K562 (cell line): ENCODE results near the gene GALNT16. TPM values are rescaled to one million over a fixed set of nuclear protein-coding genes. Genes with fewer than 3 reads are reported as not detected.

Experiments
- ATAC-seq: fragments of 200-7000 bp; cut with Tn5 transposase; 3 replicates; pipeline ENCODE4 v1.9.1; 2020; ENCODE audit warnings: moderate library complexity
- BruUV-seq: library from RNA; stranded (reverse); fragments of 400-500 nt; replicated peaks from 2 replicates; lab custom pipeline; 2021; lab: Mats Ljungman, UMichigan
- CTCF ChIA-PET: fragments of 300-600 bp; formaldehyde crosslinking; extraction: SDS; loops from one replicate; lab custom pipeline; 2021; ENCODE audit warnings: low intra/inter-chr PET ratio; lab: Yijun Ruan, JAX
- POLR2A ChIA-PET: fragments of 300-600, 350-650 bp; sonication (Branson Sonifier 250); formaldehyde crosslinking; extraction: SDS; loops from one replicate; lab custom pipeline; 2021; ENCODE audit warnings: antibody characterized with exemption, inconsistent platforms; lab: Yijun Ruan, JAX
- DNase-seq, 4 experiments: peaks; one replicate each; pipeline versions ENCODE4 v3.0.0 to v3.0.0-alpha.2; 2011 to 2018; ENCODE audit warnings: low spot score in 3 of 4, mixed read lengths in 3 of 4; ENCODE audit errors: extremely low read depth in 1 of 4
- FAIRE-seq: peaks from 2 replicates; lab custom pipeline; 2011; peaks lifted over from hg19 to GRCh38; lab: Jason Lieb, UNC
- H2AFZ ChIP-seq: 2 replicates; pipeline ENCODE4 v1.6.0; 2011; ENCODE audit warnings: low read depth, low read length, control low read depth, inconsistent platforms
- H3K27ac ChIP-seq: fragments of 200-600 bp; 3 replicates; pipeline ENCODE4 v1.8.0; 2011; ENCODE audit warnings: low read depth, mild to moderate bottlenecking, control low read depth, inconsistent platforms, low read length, moderate library complexity, mixed read lengths; ENCODE audit errors: extremely low read depth
- H3K27me3 ChIP-seq, 2 experiments: fragments of 300-600 bp in 1 of 2; 2 replicates in 1 of 2; 3 replicates in 1 of 2; pipeline versions ENCODE4 v1.6.0 to v1.8.0; 2011; ENCODE audit warnings: inconsistent platforms in 2 of 2, low read length in 2 of 2, mild to moderate bottlenecking in 1 of 2, mixed read lengths in 1 of 2, moderate library complexity in 1 of 2; ENCODE audit not compliant: control insufficient read depth in 2 of 2, insufficient read depth in 2 of 2
- H3K36me3 ChIP-seq: fragments of 300-600 bp; 3 replicates; pipeline ENCODE4 v1.8.0; 2011; ENCODE audit warnings: mild to moderate bottlenecking, low read length, inconsistent platforms; ENCODE audit not compliant: control insufficient read depth, insufficient read depth
- H3K4me1 ChIP-seq, 2 experiments: fragments of 200-600 bp in 1 of 2; replicated peaks in 1 of 2; 2 replicates in 1 of 2; 3 replicates in 1 of 2; pipeline versions ENCODE4 v1.5.1 to v1.8.0; 2011; ENCODE audit warnings: inconsistent platforms in 2 of 2, low read length in 2 of 2, mild to moderate bottlenecking in 1 of 2, mixed read lengths in 1 of 2, moderate library complexity in 1 of 2; ENCODE audit not compliant: control insufficient read depth in 2 of 2, insufficient read depth in 2 of 2
- H3K4me2 ChIP-seq: 2 replicates; pipeline ENCODE4 v1.6.1; 2011; ENCODE audit warnings: low read length, control low read depth, inconsistent platforms, mixed read lengths; ENCODE audit not compliant: insufficient read depth
- H3K4me3 ChIP-seq: fragments of 200-600 bp; sonication (generic), shearing (Covaris generic); 2 replicates; pipeline ENCODE4 v1.5.1; 2016; ENCODE audit warnings: control low read depth, inconsistent platforms
- H3K79me2 ChIP-seq: fragments of 200-600 bp; 3 replicates; pipeline ENCODE4 v1.8.0; 2011; ENCODE audit warnings: low read length, inconsistent platforms; ENCODE audit not compliant: control insufficient read depth, insufficient read depth
- H3K9ac ChIP-seq, 2 experiments: 2 replicates each; pipeline versions ENCODE4 v1.6.0 to v1.6.1; 2011; ENCODE audit warnings: low read depth in 2 of 2, low read length in 2 of 2, control low read depth in 1 of 2, inconsistent platforms in 1 of 2, mild to moderate bottlenecking in 1 of 2, mixed read lengths in 1 of 2; ENCODE audit not compliant: insufficient read depth in 1 of 2
- H3K9me1 ChIP-seq: one replicate; pipeline ENCODE4 v1.6.0; 2011; ENCODE audit warnings: inconsistent platforms, mild to moderate bottlenecking, low read length, moderate library complexity; ENCODE audit not compliant: control insufficient read depth, insufficient read depth
- H3K9me3 ChIP-seq: replicated peaks from 2 replicates; pipeline ENCODE4 v1.5.1; 2011; ENCODE audit warnings: low read depth, low read length, inconsistent platforms; ENCODE audit not compliant: control insufficient read depth, insufficient read depth
- H4K20me1 ChIP-seq: replicated peaks from 2 replicates; pipeline ENCODE4 v1.6.1; 2011; ENCODE audit warnings: low read length, inconsistent platforms, mixed read lengths; ENCODE audit not compliant: control insufficient read depth, insufficient read depth
- ARID1B ChIP-seq: fragments of 450-650 bp; IDR thresholded peaks from 2 replicates; pipeline ENCODE4 v1.6.1; 2016; ENCODE audit warnings: antibody characterized with exemption, mild to moderate bottlenecking, inconsistent platforms
- BCLAF1 ChIP-seq, 2 experiments: fragments of 450-650 bp in 1 of 2; IDR thresholded peaks; 2 replicates each; pipeline ENCODE4 v1.6.1; 2011 to 2017; ENCODE audit warnings: low read depth in 2 of 2, antibody characterized with exemption in 1 of 2, borderline replicate concordance in 1 of 2, low read length in 1 of 2, mild to moderate bottlenecking in 1 of 2, mixed read lengths in 1 of 2; ENCODE audit not compliant: control insufficient read depth in 1 of 2
- SNRNP70 ChIP-seq: fragments of 200-400 bp; formaldehyde crosslinking; optimal IDR thresholded peaks from 2 replicates; pipeline ENCODE3; 2017; ENCODE audit warnings: low read depth, low read length
- THRB ChIP-seq: fragments of 450-650 bp; formaldehyde crosslinking; conservative IDR thresholded peaks from 2 replicates; pipeline ENCODE4 v1.4.0; 2022; ENCODE audit warnings: mild to moderate bottlenecking, missing genetic modification characterization
- ZFX ChIP-seq: sonication (generic); formaldehyde crosslinking; IDR thresholded peaks from 2 replicates; pipeline ENCODE4 v1.8.0; 2022; ENCODE audit warnings: mild to moderate bottlenecking, missing genetic modification reagents, moderate library complexity
- ZNF551 ChIP-seq: fragments of 250-450 bp; sonication (Bioruptor Pico); IDR thresholded peaks from 2 replicates; pipeline ENCODE4 v1.5.0; 2021; ENCODE audit warnings: mild to moderate bottlenecking, moderate library complexity
- ZNF740 ChIP-seq, 3 experiments: fragments of 200-800 bp in 1 of 3; sonication (Bioruptor generic) in 1 of 3; sonication (generic) in 1 of 3; formaldehyde crosslinking in 1 of 3; IDR thresholded peaks; 2 replicates each; pipeline versions ENCODE4 v1.6.1 to v1.8.0; 2016 to 2022; ENCODE audit warnings: mild to moderate bottlenecking in 2 of 3, missing compliant biosample characterization in 2 of 3, missing genetic modification characterization in 2 of 3, missing genetic modification reagents in 1 of 3
- WGBS: fragments of 100-300 bp; shearing (Covaris generic); methylation state at CpG from one replicate; pipeline ENCODE4 v1.1.6; 2016; ENCODE audit warnings: low coverage, mixed read lengths; ENCODE audit not compliant: insufficient coverage; ENCODE audit errors: missing lambda C conversion rate; 5-methylcytosine and 5-hydroxymethylcytosine counted together
- in situ Hi-C: fragments of 300-500 bp; cut with MboI; formaldehyde crosslinking; loops from 4 replicates; pipeline ENCODE4 v1.15.0; 2018; ENCODE audit warnings: inconsistent platforms, mixed read lengths
- intact Hi-C: fragments of 100-400 bp; cut with micrococcal nuclease; formaldehyde crosslinking; loops from 2 replicates; pipeline ENCODE4 v1.14.2; 2022
- polyA plus RNA-seq, 8 experiments: library from polyadenylated mRNA; depleted of rRNA in 4 of 8; stranded (reverse) in 5 of 8; unstranded in 3 of 8; fragments of >200 nt; fragmentation: Nextera tagmentation in 2 of 8; fragmentation: Illumina TruSeq in 1 of 8; extraction: Ambion mirVana in 2 of 8; extraction: Trizol in 1 of 8; gene quantifications; 2 replicates each; pipeline versions ENCODE4 v1.2.1 to v1.2.3, GENCODE V29; 2011 to 2014; ENCODE audit warnings: inconsistent platforms in 1 of 8, missing spikeins in 1 of 8
- total RNA-seq, 7 experiments: library from RNA; depleted of rRNA in 6 of 7; stranded (reverse); fragments of >200 nt in 6 of 7; fragmentation: Illumina TruSeq in 2 of 7; extraction: Trizol in 2 of 7; gene quantifications; 2 replicates each; pipeline versions ENCODE4 v1.2.1 to v1.2.3, GENCODE V29; 2011 to 2021; ENCODE audit warnings: low replicate concordance in 1 of 7
- TF ChIP-seq, protein P1 (sequence below), 2 experiments: fragments of 200-800 bp in 1 of 2; sonication (Bioruptor generic) in 1 of 2; sonication (generic) in 1 of 2; formaldehyde crosslinking in 1 of 2; IDR thresholded peaks in 1 of 2; conservative IDR thresholded peaks in 1 of 2; 2 replicates each; pipeline versions ENCODE4 v1.5.0 to v1.6.1; 2016 to 2020; ENCODE audit warnings: missing compliant biosample characterization in 1 of 2, missing genetic modification characterization in 1 of 2, missing genetic modification reagents in 1 of 2

Gene GALNT16
- total and polyA plus RNA-seq, 9 of the 15 experiments (the other 6 are each of a cell fraction or from before 2014, with no cell fraction given): not detected

DNA sequence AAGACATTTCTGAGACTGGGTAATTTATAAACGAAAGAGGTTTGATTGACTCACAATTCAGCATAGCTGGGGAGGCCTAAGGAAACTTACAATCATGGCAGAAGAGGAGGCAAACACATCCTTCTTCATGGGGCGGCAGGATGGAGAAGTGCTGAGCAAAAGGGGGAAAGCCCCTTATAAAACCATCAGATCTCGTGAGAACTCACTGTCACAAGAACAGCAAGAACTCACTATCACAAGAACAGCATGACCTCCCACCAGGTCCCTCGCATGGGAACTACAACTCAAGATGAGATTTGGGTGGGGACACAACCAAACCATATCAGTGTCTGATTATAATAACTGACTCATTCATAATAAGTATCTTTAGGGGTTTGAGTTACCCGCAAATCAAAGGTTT, 144.9 kb downstream of the GALNT16 start:
- POLR2A ChIA-PET: no interaction called here
- H3K4me3 ChIP-seq: no peak overlapping the region
- in situ Hi-C loops: no loop called here
- no peak for ATAC-seq
- H4K20me1 ChIP-seq: no peaks in the 10 kb centered on the region; the same call in 1 of the 2 replicates
- H3K36me3 ChIP-seq: peaks cover 8% of the 10 kb centered on the region; the same call in 1 of the 3 replicates
- H3K4me1 ChIP-seq: peaks cover 0 to 2% of the 10 kb centered on the region in 2 experiments; a peak in 1 of 5 replicates
- DNase-seq: no peak
- TF ChIP-seq ZFX (CRISPR knock-in tag) (no peak), ARID1B (no peak), BCLAF1 (IDR thresholded peaks at IDR 0.05; ENCODE audit: borderline replicate concordance in 1 of 2, control insufficient read depth in 1 of 2, low read depth in 2 of 2, low read length in 1 of 2) (no peak), ZNF551 (CRISPR knock-in tag) (no peak), THRB (no peak), SNRNP70 (no peak), ZNF740 (CRISPR knock-in tag; IDR thresholded peaks at IDR 0.05) (no peak), ZNF740 (tag; IDR thresholded peaks at IDR 0.05) (no peak)
- TF ChIP-seq, protein P1, sequence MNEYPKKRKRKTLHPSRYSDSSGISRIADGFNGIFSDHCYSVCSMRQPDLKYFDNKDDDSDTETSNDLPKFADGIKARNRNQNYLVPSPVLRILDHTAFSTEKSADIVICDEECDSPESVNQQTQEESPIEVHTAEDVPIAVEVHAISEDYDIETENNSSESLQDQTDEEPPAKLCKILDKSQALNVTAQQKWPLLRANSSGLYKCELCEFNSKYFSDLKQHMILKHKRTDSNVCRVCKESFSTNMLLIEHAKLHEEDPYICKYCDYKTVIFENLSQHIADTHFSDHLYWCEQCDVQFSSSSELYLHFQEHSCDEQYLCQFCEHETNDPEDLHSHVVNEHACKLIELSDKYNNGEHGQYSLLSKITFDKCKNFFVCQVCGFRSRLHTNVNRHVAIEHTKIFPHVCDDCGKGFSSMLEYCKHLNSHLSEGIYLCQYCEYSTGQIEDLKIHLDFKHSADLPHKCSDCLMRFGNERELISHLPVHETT (CRISPR knock-in tag; conservative IDR thresholded peaks at IDR 0.05 in 1 of 2, IDR thresholded peaks at IDR 0.05 in 1 of 2): no peak
- TF ChIP-seq, all 486 proteins: peak for 0
- no peaks in the 10 kb centered on the region for H3K9me3 ChIP-seq
- intact Hi-C loops: no loop called here
- no TSS peak for BruUV-seq
- H2AFZ ChIP-seq: no peak overlapping the region
- no peaks in the 10 kb centered on the region for H3K9me1 ChIP-seq
- H3K4me2 ChIP-seq: no peak overlapping the region
- H3K9ac ChIP-seq: no peak overlapping the region
- no peak for FAIRE-seq
- peaks cover 77% of the 10 kb centered on the region for H3K79me2 ChIP-seq
- WGBS: 75% methylated on average over 5 of the region's 5 CpGs
- CTCF ChIA-PET: no interaction called here
- H3K27me3 ChIP-seq: no peaks in the 10 kb centered on the region
- no peak overlapping the region for H3K27ac ChIP-seq
